Measurements from ENCODE around the gene SRP72.
A peak's percentile ranks its signal among the peaks of the same experiment; 100 is the strongest.

Gene SRP72

GRCh38 chr4:56532239-56532638 is 64.8 kb downstream of the SRP72 start:
- Histone ChIP-seq H3K4me3 (ENCODE audit: control insufficient read depth in 1 of 7, extremely low read depth in 1 of 7, insufficient read depth in 4 of 7, low read depth in 2 of 7, low read length in 6 of 7) (no peak overlapping the region), H3K27ac (ENCODE audit: insufficient read depth in 1 of 2, low read depth in 1 of 2, low read length in 2 of 2, poor library complexity in 1 of 2, severe bottlenecking in 2 of 2) (no peak overlapping the region), H3K4me1 (ENCODE audit: control extremely low read depth in 1 of 4, control insufficient read depth in 4 of 4, insufficient read depth in 4 of 4, low read length in 3 of 4) (peaks cover 0 to 17% (median 12%) of the 10 kb centered on the region in 4 experiments), H3K36me3 (ENCODE audit: control insufficient read depth in 4 of 4, insufficient read depth in 4 of 4, low read length in 3 of 4) (no peaks in the 10 kb centered on the region), H3K9me3 (ENCODE audit: control extremely low read depth in 1 of 5, control insufficient read depth in 4 of 5, insufficient read depth in 2 of 5, low read depth in 1 of 5, low read length in 4 of 5) (no peaks in the 10 kb centered on the region), H3K27me3 (replicated peaks in 2 of 5; ENCODE audit: control insufficient read depth in 4 of 5, insufficient read depth in 5 of 5, low read length in 4 of 5) (peaks cover 3 to 11% (median 6%) of the 10 kb centered on the region in 5 experiments)
- no peak for DNase-seq
- CTCF ChIA-PET: interaction anchor here (1.0 to 3.3 kb wide), 2 partner anchors 9 to 12 kb away, joined by 3 to 17 read pairs; no protein-coding TSS in a partner anchor
- POLR2A ChIA-PET: no interaction called here
- 100% methylated on average over 2 of the region's 2 CpGs for WGBS (ENCODE audit: insufficient coverage)

GRCh38 chr4:56535915-56536314 is 68.5 kb downstream of the SRP72 start:
- Histone ChIP-seq H3K36me3 (ENCODE audit: control insufficient read depth in 4 of 4, insufficient read depth in 4 of 4, low read length in 3 of 4) (no peaks in the 10 kb centered on the region), H3K27ac (ENCODE audit: insufficient read depth in 1 of 2, low read depth in 1 of 2, low read length in 2 of 2, poor library complexity in 1 of 2, severe bottlenecking in 2 of 2) (no peak overlapping the region), H3K9me3 (ENCODE audit: control extremely low read depth in 1 of 5, control insufficient read depth in 4 of 5, insufficient read depth in 2 of 5, low read depth in 1 of 5, low read length in 4 of 5) (no peaks in the 10 kb centered on the region), H3K4me3 (ENCODE audit: control insufficient read depth in 1 of 7, extremely low read depth in 1 of 7, insufficient read depth in 4 of 7, low read depth in 2 of 7, low read length in 6 of 7) (no peak overlapping the region), H3K27me3 (replicated peaks in 2 of 5; ENCODE audit: control insufficient read depth in 4 of 5, insufficient read depth in 5 of 5, low read length in 4 of 5) (peaks cover 2 to 9% (median 5%) of the 10 kb centered on the region in 5 experiments), H3K4me1 (ENCODE audit: control extremely low read depth in 1 of 4, control insufficient read depth in 4 of 4, insufficient read depth in 4 of 4, low read length in 3 of 4) (peaks cover 0 to 10% (median 4%) of the 10 kb centered on the region in 4 experiments)
- WGBS (ENCODE audit: insufficient coverage): 96% methylated on average over 2 of the region's 7 CpGs
- POLR2A ChIA-PET: no interaction called here
- DNase-seq: no peak
- CTCF ChIA-PET: interaction anchor here (0.6 kb wide), 1 partner anchor 72 kb away, joined by 4 read pairs; no protein-coding TSS in a partner anchor

GRCh38 chr4:56537147-56537546 is 69.7 kb downstream of the SRP72 start:
- CTCF ChIA-PET: no interaction called here
- Histone ChIP-seq H3K36me3 (ENCODE audit: control insufficient read depth in 4 of 4, insufficient read depth in 4 of 4, low read length in 3 of 4) (no peaks in the 10 kb centered on the region), H3K27me3 (replicated peaks in 2 of 5; ENCODE audit: control insufficient read depth in 4 of 5, insufficient read depth in 5 of 5, low read length in 4 of 5) (peaks cover 0 to 7% (median 0%) of the 10 kb centered on the region in 5 experiments), H3K4me3 (ENCODE audit: control insufficient read depth in 1 of 7, extremely low read depth in 1 of 7, insufficient read depth in 4 of 7, low read depth in 2 of 7, low read length in 6 of 7) (no peak overlapping the region), H3K9me3 (ENCODE audit: control extremely low read depth in 1 of 5, control insufficient read depth in 4 of 5, insufficient read depth in 2 of 5, low read depth in 1 of 5, low read length in 4 of 5) (no peaks in the 10 kb centered on the region), H3K27ac (ENCODE audit: insufficient read depth in 1 of 2, low read depth in 1 of 2, low read length in 2 of 2, poor library complexity in 1 of 2, severe bottlenecking in 2 of 2) (no peak overlapping the region), H3K4me1 (ENCODE audit: control extremely low read depth in 1 of 4, control insufficient read depth in 4 of 4, insufficient read depth in 4 of 4, low read length in 3 of 4) (no peaks in the 10 kb centered on the region)
- DNase-seq: no peak
- WGBS (ENCODE audit: insufficient coverage): 100% methylated on average over 1 of the region's 1 CpG
- POLR2A ChIA-PET: no interaction called here

- CTCF ChIA-PET: interaction anchor here (0.7 to 2.1 kb wide), 2 partner anchors 8 to 12 kb away, joined by 3 to 6 read pairs; no protein-coding TSS in a partner anchor
These were observed 73.4 kb downstream of the SRP72 start for GRCh38 chr4:56540826-56541225.

GRCh38 chr4:56544573-56545131 is 77.2 kb downstream of the SRP72 start:
- WGBS (ENCODE audit: insufficient coverage): 3% methylated on average over 33 of the region's 33 CpGs
- no peaks in the 10 kb centered on the region for H3K27me3 ChIP-seq (replicated peaks in 2 of 5; ENCODE audit: control insufficient read depth in 4 of 5, insufficient read depth in 5 of 5, low read length in 4 of 5)
- ChIA-PET POLR2A (no interaction called here), CTCF (interaction anchor here (0.6 to 3.6 kb wide), 14 partner anchors 9 to 363 kb away, joined by 3 to 18 read pairs (median 5); partner anchors contain the start of gene REST)
- peak; percentile 85 to 89 (median 88) for DNase-seq
- H3K36me3 ChIP-seq (ENCODE audit: control insufficient read depth in 4 of 4, insufficient read depth in 4 of 4, low read length in 3 of 4): no peaks in the 10 kb centered on the region
- no peak overlapping the region for H3K27ac ChIP-seq (ENCODE audit: insufficient read depth in 1 of 2, low read depth in 1 of 2, low read length in 2 of 2, poor library complexity in 1 of 2, severe bottlenecking in 2 of 2)
- H3K4me3 ChIP-seq (ENCODE audit: control insufficient read depth in 1 of 7, extremely low read depth in 1 of 7, insufficient read depth in 4 of 7, low read depth in 2 of 7, low read length in 6 of 7): peak overlapping the region in 6 of 7 experiments; percentile 50 to 76 (median 64)
- H3K4me1 ChIP-seq (ENCODE audit: control extremely low read depth in 1 of 4, control insufficient read depth in 4 of 4, insufficient read depth in 4 of 4, low read length in 3 of 4): peaks cover 0 to 8% (median 5%) of the 10 kb centered on the region in 4 experiments
- no peaks in the 10 kb centered on the region for H3K9me3 ChIP-seq (ENCODE audit: control extremely low read depth in 1 of 5, control insufficient read depth in 4 of 5, insufficient read depth in 2 of 5, low read depth in 1 of 5, low read length in 4 of 5)

More at GRCh38 chr4:56540826-56541225, 73.4 kb downstream of the SRP72 start:
- peaks cover 0 to 8% (median 5%) of the 10 kb centered on the region in 4 experiments for H3K4me1 ChIP-seq (ENCODE audit: control extremely low read depth in 1 of 4, control insufficient read depth in 4 of 4, insufficient read depth in 4 of 4, low read length in 3 of 4)
- WGBS (ENCODE audit: insufficient coverage): 100% methylated on average over 1 of the region's 4 CpGs
- H3K27me3 ChIP-seq (replicated peaks in 2 of 5; ENCODE audit: control insufficient read depth in 4 of 5, insufficient read depth in 5 of 5, low read length in 4 of 5): no peaks in the 10 kb centered on the region
- no peak for DNase-seq
- H3K36me3 ChIP-seq (ENCODE audit: control insufficient read depth in 4 of 4, insufficient read depth in 4 of 4, low read length in 3 of 4): no peaks in the 10 kb centered on the region
- H3K4me3 ChIP-seq (ENCODE audit: control insufficient read depth in 1 of 7, extremely low read depth in 1 of 7, insufficient read depth in 4 of 7, low read depth in 2 of 7, low read length in 6 of 7): no peak overlapping the region
- H3K27ac ChIP-seq (ENCODE audit: insufficient read depth in 1 of 2, low read depth in 1 of 2, low read length in 2 of 2, poor library complexity in 1 of 2, severe bottlenecking in 2 of 2): no peak overlapping the region
- H3K9me3 ChIP-seq (ENCODE audit: control extremely low read depth in 1 of 5, control insufficient read depth in 4 of 5, insufficient read depth in 2 of 5, low read depth in 1 of 5, low read length in 4 of 5): no peaks in the 10 kb centered on the region
- POLR2A ChIA-PET: no interaction called here

GRCh38 chr4:56550642-56551041 is 83.2 kb downstream of the SRP72 start:
- 96% methylated on average over 7 of the region's 8 CpGs for WGBS (ENCODE audit: insufficient coverage)
- ChIA-PET CTCF (interaction anchor here (0.9 kb wide), 1 partner anchor 114 kb away, joined by 3 read pairs; no protein-coding TSS in a partner anchor), POLR2A (interaction anchor here (0.6 kb wide), 1 partner anchor 52 kb away, joined by 3 read pairs; no protein-coding TSS in a partner anchor)

GRCh38 chr4:56551516-56551915 is 84.1 kb downstream of the SRP72 start:
- Histone ChIP-seq H3K4me3 (ENCODE audit: control insufficient read depth in 1 of 7, extremely low read depth in 1 of 7, insufficient read depth in 4 of 7, low read depth in 2 of 7, low read length in 6 of 7) (no peak overlapping the region), H3K27me3 (replicated peaks in 2 of 5; ENCODE audit: control insufficient read depth in 4 of 5, insufficient read depth in 5 of 5, low read length in 4 of 5) (no peaks in the 10 kb centered on the region), H3K36me3 (ENCODE audit: control insufficient read depth in 4 of 4, insufficient read depth in 4 of 4, low read length in 3 of 4) (no peaks in the 10 kb centered on the region), H3K27ac (ENCODE audit: insufficient read depth in 1 of 2, low read depth in 1 of 2, low read length in 2 of 2, poor library complexity in 1 of 2, severe bottlenecking in 2 of 2) (no peak overlapping the region), H3K4me1 (ENCODE audit: control extremely low read depth in 1 of 4, control insufficient read depth in 4 of 4, insufficient read depth in 4 of 4, low read length in 3 of 4) (no peaks in the 10 kb centered on the region), H3K9me3 (ENCODE audit: control extremely low read depth in 1 of 5, control insufficient read depth in 4 of 5, insufficient read depth in 2 of 5, low read depth in 1 of 5, low read length in 4 of 5) (peaks cover 0 to 1% (median 0%) of the 10 kb centered on the region in 5 experiments)
- no peak for DNase-seq
- ChIA-PET POLR2A (no interaction called here), CTCF (interaction anchor here (0.9 to 1.2 kb wide), 2 partner anchors 113 to 285 kb away, joined by 3 read pairs; no protein-coding TSS in a partner anchor)
- 100% methylated on average over 1 of the region's 2 CpGs for WGBS (ENCODE audit: insufficient coverage)

More at GRCh38 chr4:56550642-56551041, 83.2 kb downstream of the SRP72 start:
- Histone ChIP-seq H3K27ac (ENCODE audit: insufficient read depth in 1 of 2, low read depth in 1 of 2, low read length in 2 of 2, poor library complexity in 1 of 2, severe bottlenecking in 2 of 2) (no peak overlapping the region), H3K36me3 (ENCODE audit: control insufficient read depth in 4 of 4, insufficient read depth in 4 of 4, low read length in 3 of 4) (no peaks in the 10 kb centered on the region), H3K9me3 (ENCODE audit: control extremely low read depth in 1 of 5, control insufficient read depth in 4 of 5, insufficient read depth in 2 of 5, low read depth in 1 of 5, low read length in 4 of 5) (peaks cover 0 to 1% (median 0%) of the 10 kb centered on the region in 5 experiments), H3K27me3 (replicated peaks in 2 of 5; ENCODE audit: control insufficient read depth in 4 of 5, insufficient read depth in 5 of 5, low read length in 4 of 5) (no peaks in the 10 kb centered on the region), H3K4me1 (ENCODE audit: control extremely low read depth in 1 of 4, control insufficient read depth in 4 of 4, insufficient read depth in 4 of 4, low read length in 3 of 4) (no peaks in the 10 kb centered on the region), H3K4me3 (ENCODE audit: control insufficient read depth in 1 of 7, extremely low read depth in 1 of 7, insufficient read depth in 4 of 7, low read depth in 2 of 7, low read length in 6 of 7) (no peak overlapping the region)
- no peak for DNase-seq

Data from common myeloid progenitor, CD34-positive (primary cell).